ENCODE measurements around the gene TMEM242.

TMEM242 gene

DNA sequence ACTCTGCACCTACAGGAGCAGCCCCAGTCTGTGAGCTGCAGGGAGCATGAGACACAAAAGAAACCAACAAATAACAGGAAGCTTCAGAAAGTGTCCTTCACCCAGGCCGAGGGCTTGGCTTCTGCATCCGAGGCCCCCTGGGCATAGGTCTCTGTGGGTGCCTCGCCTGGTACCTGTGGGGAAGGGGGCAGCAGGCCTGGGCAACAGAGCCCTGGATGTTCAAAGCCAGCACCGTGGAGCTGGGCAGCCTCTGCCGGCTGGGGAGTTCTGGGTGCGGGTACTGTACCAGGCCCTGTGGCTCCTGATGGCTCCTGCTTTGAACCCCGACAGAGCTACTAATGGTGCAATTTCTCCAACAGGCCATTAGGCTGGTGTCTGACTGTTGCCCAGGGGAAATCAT is 55.7 kb downstream of the TMEM242 start:
- H3K9ac ChIP-seq (ENCODE audit: low read length), result no peak overlapping the region
- H3K9me3 ChIP-seq (ENCODE audit: control insufficient read depth, low read depth, low read length), result no peaks in the 10 kb centered on the region
- H3K36me3 ChIP-seq (ENCODE audit: control insufficient read depth, low read depth, low read length), result no peaks in the 10 kb centered on the region
- H3K4me3 ChIP-seq (ENCODE audit: low read length), result no peak overlapping the region
- no peak overlapping the region for H3K27ac ChIP-seq (ENCODE audit: low read length)
- no peaks in the 10 kb centered on the region for H3K4me1 ChIP-seq (ENCODE audit: control insufficient read depth, low read depth, low read length)
- no peaks in the 10 kb centered on the region for H3K27me3 ChIP-seq (ENCODE audit: control insufficient read depth, insufficient read depth, low read length)

DNA sequence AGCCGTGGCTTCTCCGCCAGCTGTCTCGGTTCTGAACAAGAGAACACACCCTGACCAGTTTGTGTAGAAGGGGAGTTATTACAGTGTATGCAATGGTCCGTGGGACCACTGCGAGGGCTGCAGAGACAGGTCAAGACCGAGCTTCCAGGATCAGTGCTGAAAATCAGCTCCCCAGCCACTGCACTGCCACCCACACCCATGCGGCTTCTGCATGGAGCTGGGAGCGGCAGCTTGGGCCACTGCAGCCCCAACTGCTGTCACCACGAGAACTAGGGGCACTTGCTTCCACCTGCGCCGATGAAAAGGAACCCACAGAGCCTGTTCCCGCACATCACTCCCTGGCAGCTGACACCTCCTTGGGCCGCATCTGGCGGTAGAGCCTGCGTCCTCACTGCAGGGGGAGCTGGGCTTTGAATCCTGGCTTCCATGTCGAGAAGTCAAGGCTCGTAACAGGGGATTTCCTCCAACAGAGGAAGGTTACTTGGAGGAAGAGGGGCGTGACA is 56.2 kb downstream of the TMEM242 start:
- Histone ChIP-seq H3K36me3 (ENCODE audit: control insufficient read depth, low read depth, low read length) (no peaks in the 10 kb centered on the region), H3K9ac (ENCODE audit: low read length) (no peak overlapping the region), H3K4me3 (ENCODE audit: low read length) (no peak overlapping the region), H3K4me1 (ENCODE audit: control insufficient read depth, low read depth, low read length) (no peaks in the 10 kb centered on the region), H3K9me3 (ENCODE audit: control insufficient read depth, low read depth, low read length) (no peaks in the 10 kb centered on the region), H3K27me3 (ENCODE audit: control insufficient read depth, insufficient read depth, low read length) (no peaks in the 10 kb centered on the region), H3K27ac (ENCODE audit: low read length) (no peak overlapping the region)

DNA sequence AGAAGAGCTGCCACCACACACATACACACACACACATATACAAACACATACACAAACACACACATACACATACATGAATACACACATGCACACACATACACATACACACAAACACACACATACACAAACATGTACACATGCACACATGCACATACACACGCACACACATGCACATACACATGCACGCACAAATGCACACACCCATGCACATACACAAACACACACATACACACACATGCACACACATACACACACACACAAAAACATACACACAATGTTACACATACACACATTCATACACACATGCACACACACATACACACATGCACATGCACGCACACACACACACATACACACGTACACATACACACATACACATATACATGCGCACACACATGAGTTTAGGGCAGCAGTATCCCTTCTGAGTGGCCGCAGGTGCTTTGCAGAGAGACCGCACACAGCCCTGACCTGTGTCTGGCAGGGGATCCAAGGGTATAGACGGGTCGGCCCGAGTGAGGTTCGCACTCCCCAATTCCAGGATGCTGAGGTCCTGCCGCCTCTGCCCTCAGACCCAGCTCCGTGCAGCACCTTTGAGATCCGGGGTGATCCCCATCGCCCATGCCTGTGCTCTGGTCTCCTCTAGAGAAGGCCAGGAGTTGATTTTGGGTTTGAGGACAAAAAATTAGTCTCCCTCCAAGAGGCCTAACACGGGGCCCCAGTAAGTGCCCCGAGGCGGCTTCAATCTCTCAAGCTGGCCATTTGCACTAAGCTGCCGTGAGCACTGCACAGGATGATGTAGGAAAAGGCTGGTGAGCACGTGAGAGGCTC is 56.8 kb downstream of the TMEM242 start:
- H3K27ac ChIP-seq (ENCODE audit: low read length), result no peak overlapping the region

DNA sequence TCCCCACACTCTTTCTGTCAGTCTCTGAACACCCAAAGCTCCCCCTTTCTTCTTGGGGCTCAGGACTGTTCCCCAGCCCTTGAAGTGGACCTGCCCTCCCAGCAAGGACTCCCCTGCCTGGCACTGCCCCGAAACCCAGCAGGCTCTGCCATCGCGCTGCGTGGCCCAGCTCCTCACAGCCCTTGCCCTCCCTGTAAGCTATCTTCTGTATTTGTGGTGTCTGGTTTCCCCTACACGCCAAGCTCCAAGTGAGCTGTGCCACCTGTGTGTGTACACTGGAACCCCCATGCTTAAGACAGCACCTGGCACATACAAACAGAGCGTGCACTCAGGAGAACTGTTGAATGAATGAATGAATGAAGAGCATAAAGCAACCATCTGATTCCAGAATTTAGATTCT is 57.7 kb downstream of the TMEM242 start:
- H3K4me3 ChIP-seq (ENCODE audit: low read length), result no peak overlapping the region
- H3K27me3 ChIP-seq (ENCODE audit: control insufficient read depth, insufficient read depth, low read length), result no peaks in the 10 kb centered on the region
- no peak overlapping the region for H3K27ac ChIP-seq (ENCODE audit: low read length)
- H3K36me3 ChIP-seq (ENCODE audit: control insufficient read depth, low read depth, low read length), result no peaks in the 10 kb centered on the region
- H3K9me3 ChIP-seq (ENCODE audit: control insufficient read depth, low read depth, low read length), result no peaks in the 10 kb centered on the region
- no peaks in the 10 kb centered on the region for H3K4me1 ChIP-seq (ENCODE audit: control insufficient read depth, low read depth, low read length)
- H3K9ac ChIP-seq (ENCODE audit: low read length), result no peak overlapping the region

More for the DNA sequence above, 56.8 kb downstream of the TMEM242 start:
- no peaks in the 10 kb centered on the region for H3K36me3 ChIP-seq (ENCODE audit: control insufficient read depth, low read depth, low read length)
- no peaks in the 10 kb centered on the region for H3K9me3 ChIP-seq (ENCODE audit: control insufficient read depth, low read depth, low read length)
- H3K9ac ChIP-seq (ENCODE audit: low read length), result no peak overlapping the region
- no peaks in the 10 kb centered on the region for H3K27me3 ChIP-seq (ENCODE audit: control insufficient read depth, insufficient read depth, low read length)
- H3K4me3 ChIP-seq (ENCODE audit: low read length), result no peak overlapping the region
- no peaks in the 10 kb centered on the region for H3K4me1 ChIP-seq (ENCODE audit: control insufficient read depth, low read depth, low read length)

DNA sequence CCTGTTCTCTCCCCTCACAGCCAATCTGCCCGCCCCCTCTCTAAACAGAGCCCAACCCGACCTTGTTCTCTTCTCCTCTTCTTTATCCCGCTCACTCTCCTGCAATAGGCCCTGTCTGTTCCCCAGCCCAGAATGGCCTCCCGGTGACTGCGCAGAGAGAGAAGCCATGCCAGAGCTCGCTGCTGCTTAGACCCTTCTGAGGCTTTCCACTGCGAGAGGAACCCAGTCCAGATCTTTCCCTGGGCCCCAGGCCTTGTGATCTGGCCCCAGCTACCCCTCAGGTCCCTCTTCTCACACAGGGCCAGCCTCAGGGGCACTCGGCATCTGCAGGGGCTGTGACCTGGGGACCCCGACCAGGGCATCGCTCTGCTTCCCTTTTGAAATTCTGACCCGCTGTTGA is 58.1 kb downstream of the TMEM242 start:
- H3K9ac ChIP-seq (ENCODE audit: low read length), result no peak overlapping the region
- no peak overlapping the region for H3K27ac ChIP-seq (ENCODE audit: low read length)
- H3K36me3 ChIP-seq (ENCODE audit: control insufficient read depth, low read depth, low read length), result no peaks in the 10 kb centered on the region
- no peak overlapping the region for H3K4me3 ChIP-seq (ENCODE audit: low read length)
- H3K4me1 ChIP-seq (ENCODE audit: control insufficient read depth, low read depth, low read length), result no peaks in the 10 kb centered on the region
- no peaks in the 10 kb centered on the region for H3K9me3 ChIP-seq (ENCODE audit: control insufficient read depth, low read depth, low read length)
- H3K27me3 ChIP-seq (ENCODE audit: control insufficient read depth, insufficient read depth, low read length), result no peaks in the 10 kb centered on the region

DNA sequence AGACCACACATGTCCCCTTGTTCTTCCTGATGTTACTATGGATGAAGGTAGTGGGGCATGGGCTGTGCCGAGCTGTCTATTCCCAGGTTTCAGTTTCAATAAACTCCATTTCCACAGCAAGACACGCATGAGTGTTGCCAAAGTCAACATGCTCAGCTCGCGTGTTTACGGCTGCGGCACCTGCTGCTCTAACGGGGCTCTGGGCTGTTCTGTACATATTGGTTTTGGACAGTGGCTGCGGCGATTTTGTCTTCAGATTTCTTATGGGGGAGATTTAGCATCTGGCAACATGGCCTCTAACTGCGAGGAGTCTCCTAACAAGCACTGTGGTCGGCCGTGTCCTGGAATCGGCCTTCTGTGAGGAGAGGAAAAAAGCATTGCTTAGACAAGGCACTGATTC is 58.6 kb downstream of the TMEM242 start:
- Histone ChIP-seq H3K9me3 (ENCODE audit: control insufficient read depth, low read depth, low read length) (no peaks in the 10 kb centered on the region), H3K4me1 (ENCODE audit: control insufficient read depth, low read depth, low read length) (no peaks in the 10 kb centered on the region), H3K4me3 (ENCODE audit: low read length) (no peak overlapping the region), H3K36me3 (ENCODE audit: control insufficient read depth, low read depth, low read length) (no peaks in the 10 kb centered on the region), H3K27ac (ENCODE audit: low read length) (no peak overlapping the region), H3K9ac (ENCODE audit: low read length) (no peak overlapping the region), H3K27me3 (ENCODE audit: control insufficient read depth, insufficient read depth, low read length) (no peaks in the 10 kb centered on the region)

DNA sequence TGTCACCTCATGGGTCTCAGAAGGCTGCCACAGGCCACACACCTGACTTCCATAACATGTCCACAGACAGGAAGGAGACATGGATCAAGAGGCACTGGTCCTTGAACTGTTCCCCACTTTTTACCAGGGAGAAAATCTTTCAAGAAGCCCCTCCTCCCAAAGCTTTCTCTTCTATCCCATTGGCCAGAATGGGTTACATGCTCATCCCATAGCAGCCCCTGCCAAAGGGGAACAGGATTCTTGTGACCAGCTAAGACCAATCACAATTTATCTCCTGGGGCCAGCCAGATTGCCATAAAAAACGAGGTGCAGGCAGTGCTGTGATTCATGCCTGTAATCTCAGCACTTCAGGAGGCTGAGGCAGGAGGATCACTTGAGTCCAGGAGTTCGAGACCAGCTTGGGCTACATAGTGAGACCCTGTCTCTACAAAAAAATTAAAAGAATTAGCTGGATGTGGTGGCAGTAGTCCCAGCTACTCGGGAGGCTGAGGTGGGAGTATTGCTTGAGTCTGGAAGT is 59.4 kb downstream of the TMEM242 start:
- Histone ChIP-seq H3K4me3 (ENCODE audit: low read length) (no peak overlapping the region), H3K36me3 (ENCODE audit: control insufficient read depth, low read depth, low read length) (no peaks in the 10 kb centered on the region), H3K9ac (ENCODE audit: low read length) (no peak overlapping the region), H3K27ac (ENCODE audit: low read length) (no peak overlapping the region), H3K27me3 (ENCODE audit: control insufficient read depth, insufficient read depth, low read length) (no peaks in the 10 kb centered on the region), H3K4me1 (ENCODE audit: control insufficient read depth, low read depth, low read length) (no peaks in the 10 kb centered on the region), H3K9me3 (ENCODE audit: control insufficient read depth, low read depth, low read length) (no peaks in the 10 kb centered on the region)

DNA sequence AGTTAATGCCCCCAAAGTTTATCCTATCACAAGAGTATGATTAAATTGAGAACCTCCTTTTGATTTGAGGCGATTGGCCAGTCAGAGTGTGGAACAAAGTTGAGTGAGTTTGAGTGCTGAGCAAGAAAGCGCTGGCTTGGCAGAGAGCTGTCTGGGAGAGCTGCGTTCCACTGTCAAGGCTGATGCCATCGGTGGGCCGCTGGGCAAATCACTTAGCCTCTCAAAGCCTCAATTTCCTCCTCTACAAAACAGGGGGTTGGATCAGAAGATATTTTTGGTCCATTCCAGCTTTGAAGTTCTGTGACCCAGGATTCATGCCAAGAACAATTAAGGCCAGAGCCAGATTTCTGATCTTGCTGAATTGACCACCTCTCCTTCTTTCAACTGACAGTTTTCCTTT is 60.2 kb downstream of the TMEM242 start:
- Histone ChIP-seq H3K9me3 (ENCODE audit: control insufficient read depth, low read depth, low read length) (no peaks in the 10 kb centered on the region), H3K4me3 (ENCODE audit: low read length) (no peak overlapping the region), H3K27ac (ENCODE audit: low read length) (no peak overlapping the region), H3K9ac (ENCODE audit: low read length) (no peak overlapping the region), H3K27me3 (ENCODE audit: control insufficient read depth, insufficient read depth, low read length) (no peaks in the 10 kb centered on the region), H3K36me3 (ENCODE audit: control insufficient read depth, low read depth, low read length) (no peaks in the 10 kb centered on the region), H3K4me1 (ENCODE audit: control insufficient read depth, low read depth, low read length) (no peaks in the 10 kb centered on the region)

DNA sequence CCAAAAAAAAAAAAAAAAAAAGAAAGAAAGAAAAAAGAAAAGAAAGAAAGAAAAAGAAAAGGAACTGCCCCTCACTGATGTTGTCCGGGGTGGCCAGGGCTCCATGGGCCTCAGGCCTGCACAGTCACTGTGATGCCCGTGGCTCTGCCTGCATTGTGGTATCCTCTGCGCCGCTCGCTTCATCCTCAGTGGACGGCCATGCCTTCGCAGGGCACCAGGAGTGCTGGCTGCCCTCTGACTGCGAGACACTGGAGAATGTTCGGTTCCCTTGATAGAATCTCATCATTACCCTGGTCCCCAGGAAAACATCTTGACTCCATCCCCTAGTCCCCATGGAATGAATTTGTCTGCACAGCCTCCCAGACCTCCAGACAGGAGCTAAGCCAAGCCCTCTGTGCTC is 61.7 kb downstream of the TMEM242 start:
- no peaks in the 10 kb centered on the region for H3K4me1 ChIP-seq (ENCODE audit: control insufficient read depth, low read depth, low read length)
- H3K36me3 ChIP-seq (ENCODE audit: control insufficient read depth, low read depth, low read length), result no peaks in the 10 kb centered on the region
- H3K27ac ChIP-seq (ENCODE audit: low read length), result no peak overlapping the region
- H3K9ac ChIP-seq (ENCODE audit: low read length), result no peak overlapping the region
- H3K4me3 ChIP-seq (ENCODE audit: low read length), result no peak overlapping the region
- no peaks in the 10 kb centered on the region for H3K27me3 ChIP-seq (ENCODE audit: control insufficient read depth, insufficient read depth, low read length)
- H3K9me3 ChIP-seq (ENCODE audit: control insufficient read depth, low read depth, low read length), result no peaks in the 10 kb centered on the region

DNA sequence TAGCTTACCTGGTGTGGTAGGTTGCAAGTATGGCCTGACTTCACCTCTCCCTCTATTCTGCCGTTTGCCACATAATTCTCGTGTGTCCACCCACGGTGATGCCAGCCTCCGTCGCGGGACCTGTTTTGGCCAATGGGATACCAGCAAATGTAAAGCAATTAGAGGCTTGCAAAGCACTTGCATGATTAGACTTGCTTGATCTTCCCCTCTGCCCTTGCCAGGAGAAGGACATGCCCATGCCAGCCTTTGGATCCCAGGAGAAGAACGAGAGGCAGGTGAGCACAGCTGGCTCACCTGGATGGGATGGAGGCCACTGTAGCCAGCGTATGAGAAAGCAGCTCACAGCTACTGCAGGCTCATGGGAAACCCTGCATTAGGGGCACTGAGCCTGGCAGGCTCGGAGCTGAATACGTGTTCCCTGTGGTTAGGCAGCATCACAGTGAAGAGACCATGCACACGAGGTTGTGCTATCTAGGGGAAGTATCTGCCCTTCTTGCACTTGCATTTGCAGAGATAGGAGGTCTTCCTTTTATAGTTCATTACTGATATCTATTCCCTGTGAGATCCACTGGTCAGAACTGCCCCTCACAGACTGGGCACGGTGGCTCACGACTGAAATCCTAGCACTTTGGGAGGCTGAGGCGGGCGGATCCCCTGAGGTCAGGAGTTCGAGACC is 62.4 kb downstream of the TMEM242 start:
- Histone ChIP-seq H3K27me3 (ENCODE audit: control insufficient read depth, insufficient read depth, low read length) (no peaks in the 10 kb centered on the region), H3K9me3 (ENCODE audit: control insufficient read depth, low read depth, low read length) (no peaks in the 10 kb centered on the region), H3K9ac (ENCODE audit: low read length) (no peak overlapping the region), H3K4me1 (ENCODE audit: control insufficient read depth, low read depth, low read length) (no peaks in the 10 kb centered on the region), H3K36me3 (ENCODE audit: control insufficient read depth, low read depth, low read length) (no peaks in the 10 kb centered on the region), H3K4me3 (ENCODE audit: low read length) (no peak overlapping the region), H3K27ac (ENCODE audit: low read length) (no peak overlapping the region)

DNA sequence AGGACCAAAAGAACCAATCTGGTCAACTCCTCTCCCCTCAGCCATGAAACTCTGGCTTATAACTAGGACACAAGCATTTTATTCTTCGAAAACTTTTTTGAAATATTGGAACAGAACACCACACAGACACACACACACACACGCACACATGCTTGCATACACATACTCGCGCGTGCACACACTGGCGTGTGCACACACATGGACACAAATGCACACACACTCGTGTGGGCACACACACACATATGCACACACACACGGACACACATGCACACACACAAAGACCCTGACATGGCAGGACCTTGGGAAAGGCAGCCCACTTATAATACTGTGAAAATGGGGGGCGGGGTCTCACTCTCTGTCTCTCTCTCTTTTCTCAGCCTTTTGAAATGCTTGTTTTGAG is 63.9 kb downstream of the TMEM242 start:
- no peaks in the 10 kb centered on the region for H3K4me1 ChIP-seq (ENCODE audit: control insufficient read depth, low read depth, low read length)
- H3K27me3 ChIP-seq (ENCODE audit: control insufficient read depth, insufficient read depth, low read length), result no peaks in the 10 kb centered on the region

More for the DNA sequence above, 63.9 kb downstream of the TMEM242 start:
- Histone ChIP-seq H3K36me3 (ENCODE audit: control insufficient read depth, low read depth, low read length) (no peaks in the 10 kb centered on the region), H3K9ac (ENCODE audit: low read length) (no peak overlapping the region), H3K4me3 (ENCODE audit: low read length) (no peak overlapping the region), H3K9me3 (ENCODE audit: control insufficient read depth, low read depth, low read length) (no peaks in the 10 kb centered on the region), H3K27ac (ENCODE audit: low read length) (no peak overlapping the region)

Data from iPS-18a (cell line).